GM18499 (cell line): ENCODE results near the gene FGR.
"Not testable (repeated sequence)": the region's sequence is repeated elsewhere in the genome, so short reads cannot be mapped to it uniquely, and the experiment has no call there.

Experiments used
- ATAC-seq: cut with Tn5 transposase; IDR thresholded peaks from one replicate; pipeline ENCODE4 v1.9.1; 2021; ENCODE audit warnings: moderate number of reproducible peaks; ENCODE audit not compliant: insufficient read depth, unreplicated experiment

The FGR gene

DNA sequence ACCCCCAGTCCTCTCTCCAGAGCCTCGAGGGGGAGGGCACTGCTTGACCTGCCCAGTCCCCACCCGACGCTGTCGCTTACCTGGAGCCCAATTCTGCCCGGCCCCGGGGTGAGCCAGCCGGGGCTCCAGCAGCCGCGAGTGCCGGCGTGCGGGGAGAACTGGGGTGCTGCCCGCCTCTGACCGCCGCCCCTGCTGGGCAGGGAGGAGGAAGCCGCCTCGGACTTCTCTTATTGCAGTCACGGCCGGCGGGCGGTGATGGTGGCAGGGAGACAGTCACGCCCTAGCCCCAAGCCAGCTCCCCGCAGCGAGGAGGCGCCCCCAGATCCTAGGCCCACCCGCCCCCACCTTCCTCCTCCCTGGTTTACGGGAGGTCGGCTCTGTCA is at the start of gene FGR:
Gene FGR (minus strand): TSS at position 201 of the 383 bp plus-strand sequence. CDS start 11,269 bp downstream, outside the sequence.
- no peak for ATAC-seq

DNA sequence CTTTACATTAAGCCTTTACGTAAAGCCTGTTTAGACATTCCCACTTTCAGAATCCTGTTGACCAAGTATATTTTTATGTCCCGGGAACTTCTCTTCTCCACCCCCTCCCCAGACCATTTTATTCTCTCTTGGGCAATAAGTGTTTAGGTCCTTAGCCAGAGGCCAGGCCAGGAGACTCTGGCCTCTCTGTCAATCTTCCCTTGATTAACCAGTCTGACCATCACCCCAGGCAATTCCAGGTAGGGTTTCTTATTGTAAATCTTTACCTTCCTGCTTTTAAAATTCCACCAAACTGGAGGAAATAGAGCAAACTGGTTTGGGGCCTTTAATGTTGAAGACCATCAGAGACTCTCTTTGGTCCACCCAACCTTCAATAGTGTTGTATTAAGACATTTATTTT is 49.2 kb upstream of the FGR start:
- no peak for ATAC-seq

DNA sequence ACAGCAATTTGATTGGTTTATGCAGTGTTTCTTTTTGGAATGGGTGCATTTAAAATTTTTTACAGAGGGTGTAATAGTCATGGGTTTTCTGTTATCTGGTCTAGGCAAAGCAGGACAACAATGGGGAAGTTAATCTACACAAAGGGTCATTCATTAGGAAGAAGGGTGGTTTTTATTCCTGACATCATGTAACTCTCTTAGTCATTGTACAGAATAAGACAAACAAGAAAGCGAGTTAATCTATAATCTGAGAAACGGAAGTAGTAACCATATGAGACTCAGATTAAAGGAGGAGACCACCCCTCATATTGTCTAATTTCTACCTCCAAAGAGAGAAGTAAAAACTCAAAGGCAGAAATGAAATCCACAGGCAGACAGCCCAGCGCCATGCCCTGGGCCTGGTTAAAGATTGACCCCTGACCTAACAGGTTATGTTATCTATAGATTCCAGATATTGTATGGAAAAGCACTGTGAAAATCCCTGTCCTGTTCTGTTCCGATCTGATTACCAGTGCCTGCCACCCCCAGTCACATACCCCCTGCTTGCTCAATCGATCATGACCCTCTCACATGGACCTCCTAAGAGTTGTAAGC is 47.5 kb upstream of the FGR start:
- no peak for ATAC-seq

DNA sequence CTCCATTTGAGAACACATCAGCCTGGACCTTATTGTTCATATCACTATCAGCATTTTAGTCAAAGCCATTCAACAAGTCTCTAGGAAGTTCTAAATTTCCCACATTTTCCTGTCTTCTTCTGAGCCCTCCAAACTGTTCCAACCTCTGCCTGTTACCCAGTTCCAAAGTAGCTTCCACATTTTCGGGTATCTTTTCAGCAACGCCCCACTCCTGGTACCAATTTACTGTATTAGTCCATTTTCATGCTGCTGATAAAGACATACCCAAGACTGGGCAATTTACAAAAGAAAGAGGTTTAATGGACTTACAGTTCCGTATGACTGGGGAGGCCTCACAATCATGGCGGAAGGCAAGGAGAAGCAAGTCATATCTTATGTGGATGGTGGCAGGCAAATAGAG is 46.6 kb upstream of the FGR start:
- not testable (repeated sequence) for ATAC-seq

DNA sequence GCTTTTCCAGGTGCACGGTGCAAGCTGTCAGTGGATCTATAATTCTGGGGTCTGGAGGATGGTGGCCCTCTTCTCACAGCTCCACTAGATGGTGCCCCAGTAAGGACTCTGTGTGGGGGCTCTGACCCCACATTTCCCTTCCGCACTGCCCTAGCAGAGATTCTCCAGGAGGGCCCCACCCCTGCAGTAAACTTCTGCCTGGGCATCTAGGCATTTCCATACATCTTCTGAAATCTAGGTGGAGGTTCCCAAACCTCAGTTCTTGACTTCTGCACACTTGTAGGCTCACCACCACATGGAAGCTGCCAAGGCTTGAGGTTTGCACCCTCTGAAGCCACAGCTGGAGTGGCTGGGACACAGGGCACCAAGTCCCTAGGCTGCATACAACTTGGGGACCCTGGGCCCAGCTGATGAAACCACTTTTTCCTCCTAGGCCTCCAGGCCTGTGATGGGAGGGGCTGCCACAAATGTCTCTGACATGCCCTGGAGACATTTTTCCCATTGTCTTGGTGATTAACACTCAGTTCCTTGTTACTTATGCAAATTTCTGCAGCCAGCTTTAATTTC is 45.3 kb upstream of the FGR start:
- not testable (repeated sequence) for ATAC-seq

DNA sequence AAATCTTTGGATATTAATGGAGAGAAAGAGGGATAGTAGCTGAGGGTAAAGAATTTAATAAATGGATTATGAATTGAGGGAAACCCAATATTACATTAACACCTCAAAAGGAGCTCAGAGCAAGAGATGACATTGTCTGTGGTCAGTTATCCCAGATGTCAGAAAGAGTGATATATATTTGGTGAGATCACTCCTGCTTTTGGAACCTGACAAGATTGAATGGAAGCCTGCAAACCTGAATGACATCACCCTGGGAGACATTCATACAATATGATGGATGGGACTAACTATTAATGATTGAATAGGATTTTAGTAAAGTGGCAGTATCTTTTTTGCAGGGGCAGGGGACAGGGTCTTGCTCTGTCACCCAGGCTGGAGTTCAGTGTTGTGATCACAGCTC is 43.8 kb upstream of the FGR start:
- ATAC-seq = no peak

DNA sequence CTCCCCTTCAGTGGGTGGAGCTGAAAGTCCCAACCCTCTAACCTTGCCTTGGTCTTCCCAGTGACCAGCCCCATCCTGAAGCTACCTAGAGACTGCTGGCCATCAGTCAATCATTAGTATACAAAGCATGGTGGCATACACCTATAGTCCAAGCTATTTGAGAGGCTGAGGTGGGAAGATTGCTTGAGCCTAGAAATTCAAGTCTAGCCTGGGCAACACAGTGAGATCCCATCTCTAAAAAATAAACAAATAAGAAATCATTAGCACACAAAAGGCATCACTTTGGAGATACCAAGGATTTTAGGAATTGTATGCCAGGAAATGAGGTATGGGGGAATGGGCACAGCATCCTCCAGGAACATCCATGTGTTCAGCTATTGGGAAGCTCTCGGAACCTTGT is 41.4 kb upstream of the FGR start:
- no peak for ATAC-seq

DNA sequence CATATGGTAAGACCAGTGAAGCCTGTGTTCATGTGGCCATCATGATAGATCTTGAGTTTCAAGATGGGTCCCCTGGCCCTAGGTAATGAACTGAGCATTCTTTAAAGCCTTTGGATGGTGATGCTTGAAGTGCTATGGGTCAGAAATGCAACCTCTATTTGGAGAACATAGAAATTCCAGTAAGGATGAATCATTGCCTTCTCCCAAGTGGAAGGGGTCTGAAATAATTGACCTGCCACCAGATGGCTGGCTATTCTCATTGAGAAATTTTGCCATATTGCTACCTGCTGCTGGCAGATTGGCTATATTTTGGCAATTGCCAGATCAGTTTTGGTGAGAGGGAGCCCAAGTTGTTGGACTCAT is 37.7 kb upstream of the FGR start:
- ATAC-seq = no peak

DNA sequence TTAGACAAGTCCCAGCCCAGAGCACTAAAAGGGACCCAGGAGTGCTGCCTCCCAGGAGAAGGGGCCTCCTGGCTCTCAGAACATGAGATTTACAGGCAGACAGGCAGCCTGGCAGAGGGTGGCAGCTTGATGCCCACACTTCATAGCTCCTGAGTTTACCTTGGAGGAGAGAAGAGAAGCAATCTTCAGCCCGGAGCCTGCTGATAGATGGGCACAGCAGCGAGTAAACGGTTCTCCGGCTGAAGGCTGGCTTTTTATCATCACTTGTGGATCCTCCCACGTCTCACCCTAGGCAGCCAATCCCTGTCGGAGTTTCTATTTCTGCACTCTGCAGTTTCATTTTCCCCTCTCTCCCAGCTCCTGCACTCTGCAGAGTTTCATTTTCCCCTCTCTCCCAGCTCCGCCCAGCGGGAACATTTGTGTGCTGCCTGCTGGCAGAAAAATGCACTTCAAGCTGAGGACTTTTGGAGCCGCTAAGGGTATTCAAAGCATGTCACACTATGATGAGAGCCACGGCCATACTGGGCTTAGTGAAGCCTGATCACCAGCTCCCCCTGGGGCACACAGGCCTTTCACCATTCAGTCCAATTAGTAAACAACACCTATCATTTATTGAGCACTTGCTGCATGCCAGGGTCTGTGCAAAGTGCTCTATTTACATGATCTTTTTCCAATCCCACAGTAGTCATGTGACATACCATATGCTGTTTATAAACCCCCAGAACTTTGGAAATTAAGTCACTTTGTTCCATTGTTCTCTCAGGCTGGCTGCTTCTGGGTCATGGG is 37.2 kb upstream of the FGR start, which contains the start of gene IFI6:
Gene IFI6 (minus strand): TSS at position 229 of the 786 bp plus-strand sequence. CDS start 2,878 bp downstream, outside the sequence.
- ATAC-seq = no peak

DNA sequence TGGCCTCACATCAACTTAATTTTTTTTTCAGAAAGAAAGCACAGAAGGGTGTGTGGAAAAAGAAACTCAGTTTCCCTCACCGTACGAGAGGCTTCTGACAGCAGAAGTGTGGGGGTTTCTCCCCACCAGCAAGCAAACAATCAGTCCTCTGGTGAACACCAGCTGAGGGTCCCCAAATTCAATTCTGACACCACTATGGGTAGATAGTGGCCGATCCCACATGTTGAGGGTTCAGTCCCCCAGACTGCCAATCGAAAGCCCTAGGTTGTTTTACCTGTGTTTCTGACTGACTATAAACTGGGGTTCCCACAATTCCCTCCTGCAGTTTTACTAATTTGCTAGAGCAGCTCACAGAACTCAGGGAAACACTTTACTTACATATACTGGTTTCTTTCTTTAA is 34.9 kb upstream of the FGR start:
- no peak for ATAC-seq

DNA sequence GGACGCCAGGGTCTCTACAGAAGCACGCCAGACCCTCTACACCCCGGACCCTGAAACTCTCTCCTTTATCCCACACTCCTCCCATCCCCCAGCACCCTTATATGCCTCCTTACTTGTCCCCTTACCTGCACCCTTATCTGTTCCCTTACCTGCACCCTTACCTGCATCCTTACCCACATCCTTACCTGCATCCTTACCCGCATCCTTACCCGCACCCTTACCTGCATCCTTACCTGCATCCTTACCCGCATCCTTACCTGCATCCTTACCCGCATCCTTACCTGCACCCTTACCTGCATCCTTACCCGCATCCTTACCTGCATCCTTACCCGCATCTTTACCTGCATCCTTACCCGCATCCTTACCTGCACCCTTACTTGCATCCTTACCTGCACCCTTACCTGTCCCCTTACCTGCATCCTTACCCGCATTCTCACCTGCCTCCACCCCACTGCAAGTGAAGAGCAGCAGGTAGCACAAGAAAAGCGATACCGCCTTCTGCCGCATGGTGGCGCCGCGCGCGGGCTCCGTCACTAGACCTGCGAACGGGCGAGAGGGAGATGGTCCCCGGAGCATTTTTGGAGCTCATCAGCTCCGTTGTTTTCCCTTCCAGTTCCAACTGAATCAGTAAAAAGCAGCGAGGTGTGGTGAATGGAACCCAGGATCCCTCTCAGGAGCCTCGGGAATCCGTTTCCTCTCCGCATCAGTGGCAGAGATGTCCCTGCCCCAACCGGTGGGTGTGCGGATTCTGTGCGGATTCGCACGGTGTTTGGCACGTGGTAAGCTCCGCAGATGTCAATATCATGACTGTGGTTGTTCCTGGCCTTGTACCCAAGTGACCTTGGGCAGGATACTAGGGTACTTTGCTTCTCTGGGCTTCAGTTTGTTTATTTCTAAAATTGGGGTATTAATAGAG is 34.1 kb upstream of the FGR start:
- no peak for ATAC-seq

DNA sequence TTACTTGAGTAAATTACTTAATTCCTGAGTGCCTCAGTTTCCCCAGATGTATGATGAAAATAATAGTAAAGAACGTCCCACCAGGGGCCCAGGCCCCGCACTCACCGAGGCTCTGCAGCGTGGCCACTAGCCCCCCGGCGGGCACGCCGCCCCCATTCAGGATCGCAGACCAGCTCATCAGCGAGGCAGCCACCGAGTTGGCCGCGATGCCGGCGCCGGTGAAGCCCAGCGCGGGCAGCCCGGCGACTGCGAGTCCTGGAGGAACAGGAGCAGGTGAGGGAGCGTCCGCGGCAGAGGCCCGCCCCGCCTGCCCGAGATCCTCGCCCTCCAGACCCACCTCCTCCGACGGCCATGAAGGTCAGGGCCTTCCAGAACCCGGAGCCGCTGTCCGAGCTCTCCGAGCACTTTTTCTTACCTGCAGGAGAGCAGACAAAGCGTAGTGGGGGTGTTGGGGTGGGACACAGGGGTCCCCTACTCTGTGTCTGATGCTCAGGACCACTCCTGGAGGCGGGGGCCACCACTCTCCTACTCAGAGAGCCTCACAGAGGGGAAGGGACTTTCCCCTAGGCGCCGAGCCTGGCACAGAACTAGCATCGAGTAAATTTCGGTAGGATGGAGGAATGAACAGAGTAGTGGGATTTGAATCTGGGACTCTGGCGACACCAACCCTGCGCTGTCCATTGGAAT is 33.3 kb upstream of the FGR start:
- ATAC-seq = no peak

DNA sequence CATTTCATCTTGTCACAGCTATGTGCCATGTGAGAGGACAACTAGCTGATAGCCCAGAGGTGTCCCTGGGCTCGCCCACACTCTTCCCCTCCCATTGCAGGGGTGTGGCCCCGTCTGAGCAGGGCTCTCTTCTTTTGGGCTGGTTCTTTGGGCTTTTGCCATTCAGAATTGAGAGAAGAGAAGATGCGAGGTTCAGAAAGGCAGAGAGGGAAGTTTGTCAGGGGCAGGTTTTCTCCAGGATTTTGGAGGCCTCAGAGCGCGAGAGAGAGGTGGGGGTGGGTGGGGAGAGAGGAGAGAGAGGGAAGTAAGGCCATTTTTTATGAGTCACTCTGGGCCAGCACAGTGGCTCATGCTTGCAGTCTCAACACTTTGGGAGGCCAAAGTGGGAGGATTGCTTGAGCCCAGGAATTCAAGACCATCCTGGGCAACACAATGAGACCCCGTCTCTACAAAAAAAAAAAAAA is 31.8 kb upstream of the FGR start:
- no peak for ATAC-seq

DNA sequence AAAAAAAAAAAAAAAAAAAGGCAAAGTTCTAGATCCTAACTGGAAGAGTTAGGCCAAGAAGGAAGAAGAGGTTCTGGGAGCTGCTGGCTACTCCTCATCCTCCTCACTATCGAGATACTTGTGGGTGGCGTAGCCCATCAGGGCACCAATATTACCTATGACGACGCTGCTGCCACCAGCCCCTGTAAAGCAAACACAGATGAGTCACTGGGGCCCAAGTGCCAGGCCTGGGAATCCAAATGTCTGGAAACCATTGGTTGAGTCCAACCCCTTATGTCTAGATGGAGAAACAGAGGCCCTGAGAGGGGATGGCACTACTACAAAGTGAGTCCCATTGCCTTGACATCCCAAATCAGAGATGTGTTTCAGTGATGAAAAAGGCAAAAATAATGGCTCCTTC is 31.3 kb upstream of the FGR start:
- no peak for ATAC-seq

DNA sequence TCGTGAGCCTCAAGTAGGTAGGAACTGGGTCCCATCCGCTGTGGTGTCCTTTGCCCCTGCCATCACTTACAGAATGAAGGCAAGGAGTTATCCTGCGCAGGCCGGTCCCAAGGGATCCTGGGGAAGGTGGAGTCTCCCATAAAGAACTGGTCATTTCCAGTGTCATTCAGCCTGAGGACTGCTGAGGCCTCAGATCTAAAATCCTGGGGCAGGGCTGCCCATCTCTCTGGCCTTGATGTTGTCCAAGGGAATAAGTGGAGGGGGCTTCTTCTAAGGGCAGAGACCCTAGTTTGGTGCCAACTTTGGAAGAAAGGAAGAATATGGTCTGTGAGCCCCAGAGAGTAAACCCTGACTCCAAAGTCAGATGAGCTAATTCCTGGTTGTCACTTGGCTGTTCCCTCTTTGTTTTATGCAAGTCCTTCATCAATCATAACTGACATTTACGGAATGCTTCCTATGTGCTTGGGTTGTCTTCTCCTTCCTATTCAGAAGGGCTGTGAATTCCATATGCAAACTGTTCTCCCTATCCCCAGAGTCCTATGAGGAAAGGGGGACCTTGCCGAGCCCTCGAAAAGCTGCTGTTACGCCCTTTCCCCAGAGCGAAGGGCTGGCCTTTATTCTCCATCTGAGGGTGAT is 30.1 kb upstream of the FGR start:
- ATAC-seq = no peak

DNA sequence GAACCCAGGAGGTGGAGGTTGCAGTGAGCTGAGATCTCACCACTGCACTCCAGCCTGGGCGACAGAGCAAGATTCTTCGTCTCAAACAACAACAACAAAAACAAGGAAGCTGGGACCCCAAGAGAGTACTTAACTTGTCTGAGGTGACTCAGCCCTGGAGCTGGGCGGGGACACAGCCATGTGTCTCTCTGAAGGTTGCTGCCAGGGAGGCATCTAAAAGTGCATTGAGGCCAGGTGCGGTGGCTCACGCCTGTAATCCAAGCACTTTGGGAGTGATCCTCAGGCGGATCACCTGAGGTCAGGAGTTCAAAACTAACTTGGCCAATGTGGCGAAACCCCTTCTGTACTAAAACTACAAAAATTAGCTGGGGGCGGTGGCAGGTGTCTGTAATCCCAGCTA is 29.3 kb upstream of the FGR start:
- no peak for ATAC-seq

DNA sequence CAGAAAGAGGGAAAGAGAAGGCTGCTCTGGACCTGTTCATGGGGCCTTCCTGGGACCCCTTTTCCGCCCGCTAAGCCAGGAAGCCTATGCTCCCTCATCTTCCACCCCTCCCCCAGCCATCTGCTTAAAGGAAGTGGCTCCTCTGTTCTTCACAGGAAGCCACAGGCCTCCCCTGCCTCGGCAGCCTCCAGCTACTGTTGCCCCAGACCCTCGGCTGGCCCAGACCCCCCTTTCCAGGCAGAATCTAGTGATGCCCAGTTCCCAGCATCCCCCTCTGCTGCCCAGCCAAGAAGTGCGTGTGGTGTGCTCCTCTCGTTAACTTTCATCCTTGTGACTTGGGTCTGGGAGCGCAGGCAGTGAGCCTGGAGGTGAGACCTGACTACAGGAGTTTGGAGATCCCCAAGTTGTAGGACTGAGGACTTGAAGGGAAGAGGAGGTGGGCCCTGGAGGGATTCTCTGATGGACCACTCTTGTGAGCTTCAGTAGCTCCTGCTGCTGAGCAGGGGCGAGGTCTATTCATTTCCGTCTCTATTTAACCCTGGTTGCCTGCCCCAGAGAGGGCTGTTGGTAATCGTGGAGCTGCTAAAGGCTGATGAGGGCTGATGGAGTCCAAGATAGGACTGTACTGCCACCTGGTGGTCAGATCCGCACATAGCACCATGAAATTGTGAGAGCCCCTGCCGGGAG is 27.9 kb upstream of the FGR start:
- no peak for ATAC-seq

DNA sequence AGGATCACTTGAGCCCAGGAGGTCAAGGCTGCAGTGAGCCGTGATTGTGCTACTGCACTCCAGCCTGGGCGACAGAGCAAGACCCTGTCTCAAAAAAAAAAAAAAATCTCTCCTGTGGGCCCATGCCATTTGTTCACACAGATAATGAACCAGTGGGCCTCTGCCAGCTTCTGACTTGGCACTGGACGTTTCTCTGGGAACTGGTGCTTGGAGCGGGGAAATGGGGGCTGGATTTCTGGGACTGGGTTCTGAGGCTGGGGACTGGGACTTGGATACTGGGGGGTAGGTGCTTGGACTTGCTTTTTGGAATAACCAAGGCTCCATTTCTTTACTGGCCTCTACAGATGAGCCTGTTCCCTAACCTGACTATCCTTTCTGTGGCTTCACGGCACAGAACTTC is 27.3 kb upstream of the FGR start:
- ATAC-seq = no peak
